GM20000 (cell line): ENCODE results near the gene HOXC5.

Experiments
- DNase-seq: peaks from one replicate; pipeline ENCODE4 v3.0.0; 2012; ENCODE audit warnings: low spot score
- CTCF ChIP-seq: IDR thresholded peaks from 2 replicates; pipeline ENCODE4 v1.5.1; 2012; ENCODE audit warnings: mild to moderate bottlenecking, control low read depth; ENCODE audit errors: extremely low read depth, missing control alignments

HOXC5 gene

GRCh38 chr12:54015018-54015931, 17.6 kb upstream of the HOXC5 start:
- no peak for DNase-seq
- TF ChIP-seq CTCF: no peak

- no peak for TF ChIP-seq CTCF
- no peak for DNase-seq
These were observed 16.8 kb upstream of the HOXC5 start for GRCh38 chr12:54016051-54016450.

GRCh38 chr12:54016478-54016964, 16.3 kb upstream of the HOXC5 start:
- TF ChIP-seq CTCF: no peak
- no peak for DNase-seq

GRCh38 chr12:54017027-54017788, 15.6 kb upstream of the HOXC5 start:
- peak; percentile 72 for DNase-seq
- TF ChIP-seq CTCF: no peak

- peak; percentile 96 for DNase-seq
- TF ChIP-seq CTCF: no peak
These were observed 14.9 kb upstream of the HOXC5 start for GRCh38 chr12:54017878-54018467.

GRCh38 chr12:54018468-54018984, 14.3 kb upstream of the HOXC5 start:
- DNase-seq: no peak

More at GRCh38 chr12:54018468-54018984, 14.3 kb upstream of the HOXC5 start:
- TF ChIP-seq CTCF: no peak
